ENCODE measurements around the gene AK9. TPM values are rescaled to one million over a fixed set of nuclear protein-coding genes. Genes with fewer than 3 reads are reported as not detected.

The AK9 gene
- polyA plus RNA-seq, 1 of the 3 experiments (the other 2 are of a cell fraction), result 0.76 TPM

- H3K36me3 ChIP-seq (replicated peaks in 1 of 2; ENCODE audit: control insufficient read depth in 1 of 2, insufficient read depth in 2 of 2, low read length in 1 of 2), result peaks cover 13 to 34% of the 10 kb centered on the region in 2 experiments
- TF ChIP-seq CHD2 (IDR thresholded peaks at IDR 0.05; ENCODE audit: low read length, partially characterized antibody), result no peak
- TF ChIP-seq EZH2phosphoT487 (IDR thresholded peaks at IDR 0.05; ENCODE audit: borderline replicate concordance, low read depth), result no peak
- TF ChIP-seq TCF12 (IDR thresholded peaks at IDR 0.05), result no peak
- no peak for TF ChIP-seq SMC3 (IDR thresholded peaks at IDR 0.05; ENCODE audit: low read depth, low read length)
- no peak for TF ChIP-seq TAF1 (IDR thresholded peaks at IDR 0.05; ENCODE audit: borderline replicate concordance, low read depth, low read length)
- TF ChIP-seq RXRA (IDR thresholded peaks at IDR 0.05; ENCODE audit: borderline replicate concordance, low read depth), result no peak
- TF ChIP-seq IRF3 (IDR thresholded peaks at IDR 0.05; ENCODE audit: low read depth, low read length), result no peak
- TF ChIP-seq FOXJ3 (CRISPR knock-in tag; IDR thresholded peaks at IDR 0.05), result no peak
- no peaks in the 10 kb centered on the region for H3K9me2 ChIP-seq
- WGBS (ENCODE audit: low lambda C conversion rate), result 79% methylated on average over 3 of the region's 3 CpGs
- H3K4me2 ChIP-seq, result no peak overlapping the region
- H3K9ac ChIP-seq, result no peak overlapping the region
- H3K4me1 ChIP-seq (ENCODE audit: control insufficient read depth in 1 of 2, insufficient read depth in 2 of 2, low read depth in 1 of 2, low read length in 1 of 2), result peaks cover 0 to 9% of the 10 kb centered on the region in 2 experiments; a peak in 3 of 4 replicates
- H3F3A ChIP-seq (replicated peaks; ENCODE audit: insufficient read depth), result peaks cover 15% of the 10 kb centered on the region
- H3K9me3 ChIP-seq, result no peaks in the 10 kb centered on the region
- H3K4me3 ChIP-seq (ENCODE audit: low read depth in 2 of 2, low read length in 1 of 2), result no peak overlapping the region
- no peak overlapping the region for H2AFZ ChIP-seq (ENCODE audit: low read depth)
- H3K79me2 ChIP-seq (ENCODE audit: insufficient read depth), result peaks cover 15% of the 10 kb centered on the region; the same call in 1 of the 2 replicates
- no peaks in the 10 kb centered on the region for H4K20me1 ChIP-seq (ENCODE audit: insufficient read depth)
- no peak for DNase-seq
- CTCF ChIA-PET, result interaction anchor here (1.0 to 1.2 kb wide), 2 partner anchors 12 to 19 kb away, joined by 3 read pairs; partner anchors contain the start of gene SMPD2
- H3K27me3 ChIP-seq (ENCODE audit: insufficient read depth), result no peaks in the 10 kb centered on the region
- POLR2A ChIA-PET, result no interaction called here
- no peak overlapping the region for H3K27ac ChIP-seq (ENCODE audit: low read depth in 2 of 2, low read length in 1 of 2)
Measured at GRCh38 chr6:109460161-109460829, 230.7 kb downstream of the AK9 start.

- no peak overlapping the region for H2AFZ ChIP-seq (ENCODE audit: low read depth)
- H3K36me3 ChIP-seq (replicated peaks in 1 of 2; ENCODE audit: control insufficient read depth in 1 of 2, insufficient read depth in 2 of 2, low read length in 1 of 2), result peaks cover 10 to 21% of the 10 kb centered on the region in 2 experiments
- H3F3A ChIP-seq (replicated peaks; ENCODE audit: insufficient read depth), result peaks cover 15% of the 10 kb centered on the region
- no peak overlapping the region for H3K9ac ChIP-seq
- no peak for DNase-seq
- H3K27me3 ChIP-seq (ENCODE audit: insufficient read depth), result no peaks in the 10 kb centered on the region
- H3K4me2 ChIP-seq, result no peak overlapping the region
- no peaks in the 10 kb centered on the region for H3K9me3 ChIP-seq
- H3K4me1 ChIP-seq (ENCODE audit: control insufficient read depth in 1 of 2, insufficient read depth in 2 of 2, low read depth in 1 of 2, low read length in 1 of 2), result peaks cover 0 to 18% of the 10 kb centered on the region in 2 experiments; a peak in 3 of 4 replicates
- H3K9me2 ChIP-seq, result no peaks in the 10 kb centered on the region
- peaks cover 29% of the 10 kb centered on the region; the same call in 1 of the 2 replicates for H3K79me2 ChIP-seq (ENCODE audit: insufficient read depth)
- 93% methylated on average over 5 of the region's 5 CpGs for WGBS (ENCODE audit: low lambda C conversion rate)
- H3K4me3 ChIP-seq (ENCODE audit: low read depth in 2 of 2, low read length in 1 of 2), result no peak overlapping the region
- H4K20me1 ChIP-seq (ENCODE audit: insufficient read depth), result no peaks in the 10 kb centered on the region
- H3K27ac ChIP-seq (ENCODE audit: low read depth in 2 of 2, low read length in 1 of 2), result no peak overlapping the region
- CTCF ChIA-PET, result interaction anchor here (0.9 to 1.0 kb wide), 2 partner anchors 14 to 580 kb away, joined by 3 read pairs; no protein-coding TSS in a partner anchor
- TF ChIP-seq CTCF (IDR thresholded peaks at IDR 0.05) (no peak), EZH2phosphoT487 (IDR thresholded peaks at IDR 0.05; ENCODE audit: borderline replicate concordance, low read depth) (no peak), NFIC (IDR thresholded peaks at IDR 0.05; ENCODE audit: borderline replicate concordance) (no peak), FOXM1 (IDR thresholded peaks at IDR 0.05; ENCODE audit: low read depth) (no peak)
- POLR2A ChIA-PET, result no interaction called here
Measured at GRCh38 chr6:109458774-109459531, 232.0 kb downstream of the AK9 start.
